ENCODE results near the gene SLC25A19. TPM values are rescaled to one million over a fixed set of nuclear protein-coding genes. Genes with fewer than 3 reads are reported as not detected.
A peak's percentile ranks its signal among the peaks of the same experiment; 100 is the strongest.

Gene SLC25A19
- total RNA-seq, 1 donor from 2014 or later, result 13.1 TPM

- no peak for DNase-seq
Measured at GRCh38 chr17:75241143-75241430, 48.1 kb downstream of the SLC25A19 start.

DNA sequence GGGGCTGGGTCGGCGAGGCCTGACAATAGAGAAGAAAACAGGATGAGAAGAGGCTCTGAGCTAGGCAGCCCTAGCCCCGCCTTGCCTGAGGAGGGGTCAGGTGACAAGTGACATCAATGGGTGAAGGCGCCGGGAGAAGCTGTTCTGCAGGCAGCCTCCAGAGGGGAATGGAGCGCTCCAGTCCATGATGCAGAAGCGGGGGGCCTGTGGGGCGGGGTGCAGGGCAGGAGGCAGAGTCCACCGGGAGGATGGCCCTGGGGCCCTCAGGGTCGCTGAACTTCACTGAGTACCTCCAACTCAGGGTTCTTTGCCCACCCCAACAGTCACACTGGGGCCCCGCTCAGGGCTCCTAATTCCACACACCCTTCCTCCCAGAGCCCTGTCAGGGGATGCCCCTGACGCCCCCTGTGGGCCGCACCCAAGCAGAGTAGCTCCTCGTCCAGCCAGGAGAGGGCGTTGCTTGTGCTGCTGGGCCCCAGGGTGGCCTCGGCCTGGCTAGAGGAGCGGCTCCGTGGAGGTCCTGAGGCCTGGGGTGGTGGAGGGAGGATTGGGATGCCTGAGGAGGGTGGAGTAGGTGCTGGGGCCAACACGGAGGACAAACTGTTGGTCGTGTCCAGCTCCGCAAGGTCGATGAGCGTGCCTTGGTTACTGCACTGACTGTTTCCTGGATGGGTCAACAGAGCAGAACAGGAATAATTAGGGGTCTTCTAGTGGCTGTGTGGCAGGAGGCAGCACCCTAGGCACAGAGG is 48.7 kb downstream of the SLC25A19 start:
- DNase-seq, result peak; percentile 73

DNA sequence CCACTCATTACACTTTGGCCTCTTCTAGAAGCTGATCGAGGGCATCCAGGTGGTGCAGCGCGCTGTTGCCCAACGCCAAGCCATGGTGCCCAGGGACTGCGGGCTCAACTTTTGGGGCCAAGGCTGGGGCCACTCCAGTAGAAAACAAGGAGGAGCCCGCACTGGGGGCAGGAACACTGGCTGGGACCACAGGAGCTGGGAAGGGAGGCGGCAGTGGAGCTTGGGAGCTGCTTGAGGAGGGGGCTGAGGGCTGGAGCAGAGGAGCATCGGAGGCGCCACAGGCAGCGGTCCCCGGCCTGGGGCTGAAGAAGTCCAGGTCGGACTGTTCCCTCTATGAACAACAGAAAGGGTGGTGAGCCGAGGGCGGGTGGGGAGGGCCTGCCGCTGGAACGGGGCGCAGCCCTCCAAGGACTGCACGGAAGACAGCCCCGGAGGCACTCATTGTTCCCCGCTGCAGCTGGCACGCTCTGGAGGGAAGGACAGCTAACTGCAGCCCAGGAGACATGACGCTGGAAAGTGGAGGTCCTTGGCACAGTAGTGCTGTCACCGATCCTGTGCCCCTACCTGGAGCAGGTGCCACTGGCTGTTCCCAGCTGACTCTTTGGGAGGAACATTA is 49.3 kb downstream of the SLC25A19 start:
- DNase-seq, result no peak

- DNase-seq, result no peak
Measured at GRCh38 chr17:75239214-75239613, 50.0 kb downstream of the SLC25A19 start.

DNA sequence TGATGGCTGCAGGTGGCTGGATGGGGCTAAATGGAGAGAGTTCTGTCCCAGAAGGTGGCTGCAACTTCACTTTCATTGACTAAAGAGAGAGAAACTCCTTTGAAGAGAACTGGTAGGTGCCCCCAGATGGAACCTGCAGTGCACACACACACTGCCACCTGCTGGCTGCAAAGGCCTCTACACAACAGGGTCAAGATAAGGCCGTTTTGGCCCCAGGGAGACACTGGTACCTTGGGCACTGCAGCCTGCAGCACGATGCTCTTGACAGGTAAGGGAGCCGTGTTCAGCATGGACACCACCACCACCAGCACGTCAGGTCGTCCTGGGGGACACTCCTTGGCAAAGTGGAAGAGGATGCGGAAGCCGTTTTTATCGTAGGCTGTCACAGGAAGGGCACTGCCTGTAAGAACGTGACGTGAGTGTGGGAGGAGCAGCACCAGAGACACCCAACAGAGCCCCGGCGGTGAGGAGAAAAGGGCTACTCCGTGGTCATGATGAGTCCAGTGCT is 50.5 kb downstream of the SLC25A19 start:
- peak; percentile 84 for DNase-seq

- no peak for DNase-seq
Measured at GRCh38 chr17:75238020-75238580, 51.1 kb downstream of the SLC25A19 start.

DNA sequence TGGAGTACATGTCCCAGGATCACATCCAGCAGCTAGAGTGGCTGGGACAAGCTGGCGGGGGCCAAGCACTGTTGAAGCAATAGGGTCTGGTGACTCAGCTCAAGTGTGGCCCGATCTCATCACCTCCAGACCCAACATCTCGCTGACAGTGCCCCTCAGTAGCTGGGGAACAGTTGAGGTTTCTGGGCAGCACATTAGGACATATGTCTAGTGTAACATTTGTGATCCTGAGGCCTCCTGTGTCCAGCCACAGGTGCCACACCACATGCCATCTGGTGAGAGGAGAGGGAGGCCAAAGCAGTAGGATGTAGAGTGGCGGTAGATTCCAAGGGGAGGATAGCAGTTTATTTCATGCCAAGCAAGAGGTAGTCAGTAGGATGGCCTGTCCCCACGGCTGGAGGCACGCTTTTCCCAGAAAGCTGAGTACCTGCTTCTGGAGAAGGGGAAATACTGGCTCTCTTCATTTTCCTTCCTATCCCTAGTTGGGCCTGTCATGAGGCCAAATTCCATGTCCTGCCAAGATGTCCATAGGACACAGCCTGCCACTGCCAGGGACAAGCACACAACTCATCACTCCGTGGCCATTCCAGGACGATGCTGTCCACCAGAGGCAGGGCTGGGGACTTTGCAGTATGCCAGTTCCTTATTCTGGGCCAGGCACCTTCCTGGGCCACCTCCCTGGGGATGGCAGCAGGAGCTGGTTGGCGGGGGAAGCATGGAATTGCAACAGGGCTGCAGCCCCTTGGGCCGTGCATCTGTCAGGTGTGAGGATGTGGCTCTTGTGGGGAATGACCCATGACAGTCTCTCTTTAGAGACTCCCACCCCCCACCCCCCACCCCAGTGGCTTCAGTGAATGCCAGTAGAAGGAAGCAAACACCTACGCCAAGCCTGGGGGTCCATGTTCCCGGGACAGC is 51.9 kb downstream of the SLC25A19 start:
- DNase-seq, result no peak

GRCh38 chr17:75232786-75233185 is 56.4 kb downstream of the SLC25A19 start:
- DNase-seq, result no peak

DNA sequence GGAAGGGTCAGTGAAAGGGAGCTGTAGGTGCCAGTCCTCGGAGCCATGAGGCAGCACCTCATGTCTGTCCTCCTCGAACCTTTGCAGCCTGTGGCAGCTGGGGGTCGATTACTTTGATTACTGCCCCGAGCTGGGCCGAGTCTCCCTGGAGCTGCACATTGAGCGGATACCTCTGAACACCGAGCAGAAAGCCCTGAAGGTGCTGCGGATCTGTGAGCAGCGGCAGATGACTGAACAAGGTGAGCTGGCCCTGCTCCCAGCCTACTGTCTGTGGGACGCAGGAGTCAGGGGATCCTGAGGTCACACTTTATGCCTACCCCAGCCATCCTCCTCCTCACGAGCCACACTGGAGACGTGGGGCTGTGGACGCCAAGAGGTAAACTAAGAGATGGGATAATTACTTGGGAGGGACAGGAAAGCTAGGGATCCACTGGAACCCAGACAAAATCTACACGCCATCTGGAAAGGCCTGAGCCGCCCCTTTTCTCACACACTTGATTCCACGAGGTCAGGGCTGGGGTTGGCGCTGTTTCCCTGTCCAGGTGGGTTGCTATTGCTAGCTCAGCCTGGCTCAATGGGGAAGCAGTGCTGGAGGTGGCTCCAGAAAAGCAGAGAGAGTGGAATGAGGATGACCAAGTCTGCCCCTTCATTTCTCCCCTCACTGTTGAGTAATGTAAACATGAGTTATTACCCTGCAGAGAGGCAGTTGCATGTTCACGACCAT is 57.3 kb downstream of the SLC25A19 start:
- DNase-seq, result no peak

DNA sequence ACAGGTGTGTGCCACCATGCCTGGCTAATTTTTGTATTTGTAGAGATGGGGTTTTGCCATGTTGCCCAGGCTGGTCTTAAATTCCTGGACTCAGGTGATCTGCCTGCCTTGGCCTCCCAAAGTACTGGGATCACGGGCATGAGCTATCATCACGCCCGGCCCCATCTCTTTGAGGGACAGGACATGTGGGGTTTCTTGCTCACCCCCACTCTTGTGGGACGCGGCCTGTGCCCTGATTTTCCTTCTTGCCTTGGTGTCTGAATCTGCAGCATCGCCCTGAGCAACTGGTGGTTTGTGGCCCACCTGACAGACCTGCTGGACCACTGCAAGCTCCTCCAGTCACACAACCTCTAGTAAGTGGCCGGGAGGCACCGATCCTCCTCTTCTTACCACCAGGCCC is 58.2 kb downstream of the SLC25A19 start:
- no peak for DNase-seq

DNA sequence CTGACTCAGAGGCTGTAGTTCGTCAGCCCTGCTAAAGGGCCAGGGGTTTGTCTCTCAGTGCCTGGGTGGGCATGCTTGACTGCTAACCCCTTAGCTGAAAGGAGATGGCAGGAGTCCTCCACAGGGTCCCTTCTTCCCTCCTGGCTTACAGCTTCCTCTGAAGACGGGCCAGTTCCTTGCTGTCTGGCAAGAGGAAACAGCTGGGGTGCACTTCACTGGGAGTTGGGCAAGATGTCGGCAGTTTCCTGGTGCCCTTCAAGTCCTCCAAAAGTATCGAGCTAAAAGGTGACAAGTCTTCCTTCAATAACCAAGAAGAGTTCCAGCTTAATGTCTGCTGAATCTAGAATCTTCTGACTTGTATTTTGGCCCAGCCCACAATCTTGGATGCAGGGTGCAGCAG is 60.4 kb downstream of the SLC25A19 start:
- peak; percentile 30 for DNase-seq

GRCh38 chr17:75228305-75228704 is 60.9 kb downstream of the SLC25A19 start:
- no peak for DNase-seq

DNA sequence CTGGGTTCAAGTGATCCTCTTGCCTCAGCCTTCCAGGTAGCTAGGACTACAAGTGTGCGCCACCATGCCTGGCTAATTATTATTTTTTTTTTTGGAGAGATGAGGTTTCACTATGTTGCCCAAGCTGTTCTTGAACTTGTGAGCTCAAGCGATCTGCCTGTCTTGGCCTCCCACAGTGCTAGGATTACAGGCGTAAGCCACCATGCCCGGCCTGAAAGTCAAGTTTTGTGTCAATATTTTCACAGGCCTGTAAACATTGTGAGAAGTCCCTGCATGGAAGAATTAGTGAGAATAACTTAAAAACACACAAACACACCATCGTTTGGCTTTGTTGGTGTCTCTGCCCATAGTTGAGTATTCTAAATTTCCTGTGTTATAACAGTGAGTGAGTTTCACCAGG is 61.5 kb downstream of the SLC25A19 start:
- no peak for DNase-seq

DNA sequence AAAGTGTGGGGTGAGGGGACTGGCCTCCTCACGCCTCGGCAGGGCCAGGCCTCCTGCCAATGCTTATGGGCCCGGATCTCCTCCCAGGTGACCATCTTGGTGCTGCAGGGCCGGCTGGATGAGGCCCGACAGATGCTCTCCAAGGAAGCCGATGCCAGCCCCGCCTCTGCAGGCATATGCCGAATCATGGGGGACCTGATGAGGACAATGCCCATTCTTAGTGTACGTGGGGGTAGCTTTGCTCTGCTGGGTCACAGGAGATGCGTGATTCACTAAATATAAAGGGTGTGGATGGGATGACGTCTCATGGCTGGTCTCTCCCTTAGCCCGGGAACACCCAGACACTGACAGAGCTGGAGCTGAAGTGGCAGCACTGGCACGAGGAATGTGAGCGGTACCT is 64.2 kb downstream of the SLC25A19 start:
- DNase-seq, result no peak

Other genes starting within 250 kb of the SLC25A19 start
- gene ATP5PD, start 242.5 kb downstream of the SLC25A19 start, total RNA-seq, result 214 and 256 TPM in 2 replicates
- gene KCTD2, start 242.2 kb downstream of the SLC25A19 start, total RNA-seq, result 17.4 and 22.8 TPM in 2 replicates
- gene SLC16A5, start 201.5 kb downstream of the SLC25A19 start, total RNA-seq, result 11.4 and 17.1 TPM in 2 replicates
- 3.1 and 3.9 TPM in 2 replicates for gene ARMC7, start 179.5 kb downstream of the SLC25A19 start, total RNA-seq
- 48.8 and 51.9 TPM in 2 replicates for gene NT5C, start 157.7 kb downstream of the SLC25A19 start, total RNA-seq
- 120 and 160 TPM in 2 replicates for gene JPT1, start 134.9 kb downstream of the SLC25A19 start, total RNA-seq
- gene SUMO2, start 106.5 kb downstream of the SLC25A19 start, total RNA-seq, result 116 and 134 TPM in 2 replicates
- gene NUP85, start 83.8 kb downstream of the SLC25A19 start, total RNA-seq, result 37.6 and 41.5 TPM in 2 replicates
- 11.9 and 26.4 TPM in 2 replicates for gene GGA3, start 27.8 kb downstream of the SLC25A19 start, total RNA-seq
- gene MRPS7, start 27.6 kb downstream of the SLC25A19 start, total RNA-seq, result 63.2 and 73.5 TPM in 2 replicates
- gene MIF4GD, start 18.2 kb downstream of the SLC25A19 start, total RNA-seq, result 10.6 and 12.8 TPM in 2 replicates
- 91.2 and 124 TPM in 2 replicates for gene GRB2, start 116.2 kb upstream of the SLC25A19 start, total RNA-seq
- 50.4 and 70.6 TPM in 2 replicates for gene TMEM94, start 167.2 kb upstream of the SLC25A19 start, total RNA-seq
- gene CASKIN2, start 226.1 kb upstream of the SLC25A19 start, total RNA-seq, result 12.1 and 30.4 TPM in 2 replicates
- 14.5 and 16.8 TPM in 2 replicates for gene TSEN54, start 227.1 kb upstream of the SLC25A19 start, total RNA-seq
- 14.8 and 21.9 TPM in 2 replicates for gene LLGL2, start 236.3 kb upstream of the SLC25A19 start, total RNA-seq